Thyroid gland (tissue), 4 donors: ENCODE results near the gene HEPACAM2.

Experiments used
- POLR2A ChIP-seq, 2 donors: fragments of 450-650 bp; IDR thresholded peaks; one replicate each; pipeline ENCODE4 v1.6.1; 2017; ENCODE audit warnings: antibody characterized with exemption in 2 of 2, mild to moderate bottlenecking in 2 of 2, moderate library complexity in 1 of 2
- TF ChIP-seq, protein P1 (sequence below), 6 experiments: fragments of 200-600 bp in 3 of 6; fragments of 450-650 bp in 3 of 6; sonication (generic) in 3 of 6; IDR thresholded peaks; one replicate each; pipeline ENCODE4 v1.5.1; 2016 to 2019; ENCODE audit warnings: antibody characterized with exemption in 6 of 6, mild to moderate bottlenecking in 2 of 6, inconsistent platforms in 1 of 6, moderate library complexity in 1 of 6

DNA sequence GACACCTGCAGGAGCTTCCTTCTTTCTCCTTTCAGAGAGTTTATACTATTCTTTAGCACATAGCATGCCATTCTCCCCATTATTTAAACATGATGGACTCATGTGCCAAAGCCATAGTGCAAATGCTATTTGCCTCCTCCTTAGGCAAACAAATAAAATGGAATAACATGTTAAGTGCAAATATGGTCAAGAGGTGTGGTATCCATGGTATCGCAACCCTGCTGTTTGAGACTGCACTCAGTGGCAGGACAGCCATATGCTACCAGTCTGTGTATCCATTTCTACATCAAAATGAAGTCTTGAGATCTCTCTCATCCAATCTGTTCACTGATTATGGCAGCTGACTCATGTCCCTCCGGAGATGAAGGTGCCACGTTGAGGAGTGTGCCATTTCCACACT lies 22.8 kb downstream of the HEPACAM2 start:
- TF ChIP-seq, protein P1, sequence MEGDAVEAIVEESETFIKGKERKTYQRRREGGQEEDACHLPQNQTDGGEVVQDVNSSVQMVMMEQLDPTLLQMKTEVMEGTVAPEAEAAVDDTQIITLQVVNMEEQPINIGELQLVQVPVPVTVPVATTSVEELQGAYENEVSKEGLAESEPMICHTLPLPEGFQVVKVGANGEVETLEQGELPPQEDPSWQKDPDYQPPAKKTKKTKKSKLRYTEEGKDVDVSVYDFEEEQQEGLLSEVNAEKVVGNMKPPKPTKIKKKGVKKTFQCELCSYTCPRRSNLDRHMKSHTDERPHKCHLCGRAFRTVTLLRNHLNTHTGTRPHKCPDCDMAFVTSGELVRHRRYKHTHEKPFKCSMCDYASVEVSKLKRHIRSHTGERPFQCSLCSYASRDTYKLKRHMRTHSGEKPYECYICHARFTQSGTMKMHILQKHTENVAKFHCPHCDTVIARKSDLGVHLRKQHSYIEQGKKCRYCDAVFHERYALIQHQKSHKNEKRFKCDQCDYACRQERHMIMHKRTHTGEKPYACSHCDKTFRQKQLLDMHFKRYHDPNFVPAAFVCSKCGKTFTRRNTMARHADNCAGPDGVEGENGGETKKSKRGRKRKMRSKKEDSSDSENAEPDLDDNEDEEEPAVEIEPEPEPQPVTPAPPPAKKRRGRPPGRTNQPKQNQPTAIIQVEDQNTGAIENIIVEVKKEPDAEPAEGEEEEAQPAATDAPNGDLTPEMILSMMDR (IDR thresholded peaks at IDR 0.05): no peak
- no peak for TF ChIP-seq POLR2A (IDR thresholded peaks at IDR 0.05)
